GM12878 (cell line): ENCODE data around the gene SETDB1. TPM values are rescaled to one million over a fixed set of nuclear protein-coding genes. Genes with fewer than 3 reads are reported as not detected.

Experiments
- ATAC-seq: fragments of 200-7000 bp; cut with Tn5 transposase; 3 replicates; pipeline ENCODE4 v1.9.1; 2020; ENCODE audit warnings: mild to moderate bottlenecking, moderate library complexity
- BruUV-seq: library from RNA; stranded (reverse); fragments of 400-500 nt; replicated peaks from 2 replicates; lab custom pipeline; 2021; lab: Mats Ljungman, UMichigan
- CTCF ChIA-PET: fragments of 300-600 bp; sonication (Branson Sonifier 250); formaldehyde crosslinking; extraction: SDS; loops from one replicate; lab custom pipeline; 2021; ENCODE audit warnings: inconsistent platforms; lab: Yijun Ruan, JAX
- POLR2A ChIA-PET: fragments of 350-600 bp; formaldehyde crosslinking; extraction: SDS; loops from one replicate; lab custom pipeline; 2021; ENCODE audit warnings: inconsistent platforms; lab: Charles Lee
- RAD21 ChIA-PET: fragments of 300-600 bp; sonication (Branson Sonifier 250); formaldehyde crosslinking; loops from one replicate; lab custom pipeline; 2023; ENCODE audit warnings: antibody characterized with exemption; ENCODE audit not compliant: unreplicated experiment; lab: Charles Lee
- SMC1A ChIA-PET: fragments of 300-600 bp; sonication (Branson Sonifier 250); formaldehyde crosslinking; loops from one replicate; lab custom pipeline; 2023; ENCODE audit not compliant: unreplicated experiment, uncharacterized antibody; lab: Charles Lee
- DNase-seq: peaks from one replicate; pipeline ENCODE4 v3.0.0-alpha.2; 2011; ENCODE audit warnings: low read depth, low spot score
- FAIRE-seq: peaks from 3 replicates; lab custom pipeline; 2011; peaks lifted over from hg19 to GRCh38; lab: Jason Lieb, UNC
- H2AFZ ChIP-seq: 2 replicates; pipeline ENCODE4 v1.6.0; 2011; ENCODE audit warnings: low read depth, low read length, control low read depth; ENCODE audit not compliant: control insufficient read depth
- H3K27ac ChIP-seq: 2 replicates; pipeline ENCODE4 v1.5.1; 2011; ENCODE audit warnings: control low read depth; ENCODE audit not compliant: control insufficient read depth, insufficient read depth
- H3K27me3 ChIP-seq, 2 experiments: replicated peaks in 1 of 2; 2 replicates each; pipeline versions ENCODE4 v1.6.0 to v1.6.1; 2011; ENCODE audit warnings: low read length in 1 of 2; ENCODE audit not compliant: control insufficient read depth in 2 of 2, insufficient read depth in 2 of 2
- H3K36me3 ChIP-seq, 2 experiments: 2 replicates each; pipeline ENCODE4 v1.5.1; 2011; ENCODE audit warnings: low read length in 1 of 2; ENCODE audit not compliant: control insufficient read depth in 2 of 2, insufficient read depth in 2 of 2
- H3K4me1 ChIP-seq: 2 replicates; pipeline ENCODE4 v1.6.1; 2011; ENCODE audit warnings: mild to moderate bottlenecking, low read length, moderate library complexity, mixed read lengths; ENCODE audit not compliant: control insufficient read depth, insufficient read depth
- H3K4me2 ChIP-seq: 2 replicates; pipeline ENCODE4 v1.6.0; 2011; ENCODE audit warnings: control low read depth; ENCODE audit not compliant: control insufficient read depth, insufficient read depth
- H3K4me3 ChIP-seq: fragments of 200-600 bp; sonication (generic); 2 replicates; pipeline ENCODE4 v1.5.1; 2016
- H3K79me2 ChIP-seq: 2 replicates; pipeline ENCODE4 v1.6.0; 2011; ENCODE audit warnings: low read length; ENCODE audit not compliant: control insufficient read depth, insufficient read depth
- H3K9ac ChIP-seq: 2 replicates; pipeline ENCODE4 v1.8.0; 2011; ENCODE audit warnings: low read length, control low read depth, mixed read lengths; ENCODE audit not compliant: control insufficient read depth, insufficient read depth
- H3K9me3 ChIP-seq: replicated peaks from 3 replicates; pipeline ENCODE4 v1.5.1; 2011; ENCODE audit warnings: mild to moderate bottlenecking, low read length; ENCODE audit not compliant: control insufficient read depth, insufficient read depth
- H4K20me1 ChIP-seq: 2 replicates; pipeline ENCODE4 v1.6.0; 2011; ENCODE audit not compliant: control insufficient read depth, insufficient read depth
- CBFB ChIP-seq: IDR thresholded peaks from 2 replicates; pipeline ENCODE4 v1.6.1; 2016; ENCODE audit warnings: antibody characterized with exemption, low read depth
- CBX5 ChIP-seq: sonication (generic); IDR thresholded peaks from 2 replicates; pipeline ENCODE4 v1.6.1; 2016; ENCODE audit warnings: low read depth, moderate library complexity, mild to moderate bottlenecking, inconsistent platforms
- GATAD2B ChIP-seq: fragments of 450-650 bp; conservative IDR thresholded peaks from 2 replicates; pipeline ENCODE4 v1.6.1; 2017; ENCODE audit warnings: low read depth, mild to moderate bottlenecking, moderate library complexity
- KLF5 ChIP-seq: fragments of 450-650 bp; IDR thresholded peaks from 2 replicates; pipeline ENCODE4 v1.6.1; 2014; ENCODE audit warnings: mild to moderate bottlenecking; ENCODE audit not compliant: partially characterized antibody
- NFXL1 ChIP-seq: fragments of 450-650 bp; IDR thresholded peaks from 2 replicates; pipeline ENCODE4 v1.6.1; 2017; ENCODE audit warnings: antibody characterized with exemption, mild to moderate bottlenecking, borderline replicate concordance
- PML ChIP-seq: IDR thresholded peaks from 2 replicates; pipeline ENCODE4 v1.6.1; 2012; ENCODE audit warnings: low read length, inconsistent platforms
- POU2F2 ChIP-seq: IDR thresholded peaks from 3 replicates; pipeline ENCODE4 v1.6.1; 2011; ENCODE audit warnings: low read depth, mild to moderate bottlenecking, low read length, borderline replicate concordance
- SIN3A ChIP-seq: IDR thresholded peaks from 2 replicates; pipeline ENCODE4 v1.6.1; 2012; ENCODE audit warnings: low read depth, low read length, improper control_type of control experiment
- SREBF1 ChIP-seq: IDR thresholded peaks from 2 replicates; pipeline ENCODE4 v1.6.1; 2012; ENCODE audit warnings: mild to moderate bottlenecking, low read length
- TBL1XR1 ChIP-seq: IDR thresholded peaks from 2 replicates; pipeline ENCODE4 v1.6.1; 2012; ENCODE audit warnings: low read depth, low read length, improper control_type of control experiment
- ZNF592 ChIP-seq: fragments of 450-650 bp; IDR thresholded peaks from 2 replicates; pipeline ENCODE4 v1.6.1; 2017; ENCODE audit warnings: mild to moderate bottlenecking, moderate library complexity
- WGBS: methylation state at CpG from one replicate; pipeline ENCODE4 v1.1.6; 2016; ENCODE audit warnings: low lambda C conversion rate; ENCODE audit not compliant: insufficient replicate concordance, insufficient coverage; ENCODE audit errors: missing lambda C conversion rate; 5-methylcytosine and 5-hydroxymethylcytosine counted together
- in situ Hi-C: fragments of 300-500 bp; cut with MboI; formaldehyde crosslinking; loops from 9 replicates; pipeline ENCODE4 v1.14.3; 2018; ENCODE audit warnings: mixed read lengths
- intact Hi-C: fragments of 100-400 bp; cut with micrococcal nuclease; formaldehyde crosslinking; loops from one replicate; pipeline ENCODE4 v1.14.2; 2022; ENCODE audit not compliant: unreplicated experiment
- polyA plus RNA-seq, 11 experiments: library from polyadenylated mRNA; depleted of rRNA in 4 of 11; unstranded in 6 of 11; stranded (reverse) in 5 of 11; fragments of >200 nt; fragmentation: Nextera tagmentation in 4 of 11; fragmentation: Illumina TruSeq in 1 of 11; extraction: Ambion mirVana in 4 of 11; extraction: Trizol in 1 of 11; gene quantifications; 1 replicate in 1 of 11; 2 replicates in 10 of 11; pipeline versions ENCODE4 v1.2.1 to v1.2.3, GENCODE V29; 2011 to 2016; ENCODE audit warnings: inconsistent platforms in 2 of 11, missing spikeins in 2 of 11, low read depth in 1 of 11
- total RNA-seq, 4 experiments: library from RNA; depleted of rRNA in 3 of 4; stranded (reverse); fragments of >200 nt in 3 of 4; fragmentation: Illumina TruSeq in 1 of 4; extraction: Trizol in 1 of 4; gene quantifications; 2 replicates each; pipeline versions ENCODE4 v1.2.1 to v1.2.3, GENCODE V29; 2013 to 2021

The SETDB1 gene
- total and polyA plus RNA-seq, 10 of the 15 experiments (the other 5 are each of a cell fraction or from before 2014, with no cell fraction given), result 14.3 to 56.7 (median 35.7) TPM

DNA sequence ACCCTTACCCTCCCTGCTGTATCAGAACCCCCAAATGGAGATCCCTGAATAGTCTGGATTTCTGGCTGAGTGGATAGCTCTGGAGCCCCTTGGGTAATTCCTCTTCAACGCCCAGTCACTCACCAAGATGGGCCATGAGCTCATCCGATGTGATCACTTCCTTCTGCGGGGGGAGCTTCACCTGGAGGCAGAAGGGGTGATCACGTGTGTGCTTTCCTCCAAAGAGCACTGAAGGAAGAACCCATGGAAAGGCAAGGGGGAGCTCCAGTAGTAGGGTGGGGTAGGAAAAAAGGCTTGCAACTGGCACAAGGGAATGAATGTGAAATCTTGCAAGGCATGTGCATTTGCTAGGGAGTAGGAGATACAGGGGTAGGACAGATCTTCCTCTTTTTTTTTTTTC lies 75.4 kb downstream of the SETDB1 start:
- no peak for DNase-seq
- no peak overlapping the region for H3K4me2 ChIP-seq
- TF ChIP-seq SIN3A (no peak), GATAD2B (no peak), ZNF592 (no peak), SREBF1 (no peak), CBX5 (no peak), KLF5 (no peak), NFXL1 (no peak), CBFB (no peak), TBL1XR1 (no peak), PML (no peak), POU2F2 (no peak)
- ATAC-seq, result no peak
- WGBS, result 76% methylated on average over 4 of the region's 4 CpGs
- H3K9me3 ChIP-seq, result no peaks in the 10 kb centered on the region
- POLR2A ChIA-PET, result interaction anchor here (0.5 to 0.7 kb wide), 3 partner anchors 328 to 1052 kb away, joined by 3 to 4 read pairs (median 3); no protein-coding TSS in a partner anchor
- no peak overlapping the region for H3K9ac ChIP-seq
- no peaks in the 10 kb centered on the region for H3K27me3 ChIP-seq
- peaks cover 4% of the 10 kb centered on the region; the same call in 1 of the 2 replicates for H3K4me1 ChIP-seq
- no TSS peak for BruUV-seq
- no peak overlapping the region for H2AFZ ChIP-seq
- in situ Hi-C loops (no loop called here), intact Hi-C loops (no loop called here)
- peaks cover 5% of the 10 kb centered on the region for H3K79me2 ChIP-seq
- no peak overlapping the region for H3K4me3 ChIP-seq
- FAIRE-seq, result no peak
- no peaks in the 10 kb centered on the region for H4K20me1 ChIP-seq
- RAD21 ChIA-PET, result no interaction called here
- CTCF ChIA-PET, result interaction anchor here (0.8 to 16.2 kb wide), 6 partner anchors 21 to 441 kb away, joined by 3 to 252 read pairs (median 4); partner anchors contain the start of genes ANXA9 and CERS2
- no peaks in the 10 kb centered on the region; a peak in 1 of 4 replicates for H3K36me3 ChIP-seq
- no peak overlapping the region for H3K27ac ChIP-seq
- SMC1A ChIA-PET, result interaction anchor here (0.6 to 1.6 kb wide), 3 partner anchors 28 to 278 kb away, joined by 3 read pairs; no protein-coding TSS in a partner anchor
